ENCODE data around the gene ROBO1.

GRCh38 chr3:78970656-78971055 is 797.1 kb downstream of the ROBO1 start:
- no peak for TF ChIP-seq SP1 (IDR thresholded peaks at IDR 0.05; ENCODE audit: low read depth, low read length)
- no peak for TF ChIP-seq CTCF (IDR thresholded peaks at IDR 0.05; ENCODE audit: control extremely low read depth in 1 of 3, insufficient read depth in 1 of 3, low read depth in 1 of 3, low read length in 3 of 3)
- TF ChIP-seq POLR2A (IDR thresholded peaks at IDR 0.05; ENCODE audit: control extremely low read depth in 1 of 2, low read depth in 2 of 2, low read length in 2 of 2) = no peak
- no peak for TF ChIP-seq CBX8 (IDR thresholded peaks at IDR 0.05; ENCODE audit: borderline replicate concordance, low read depth, low read length)
- TF ChIP-seq EZH2 (IDR thresholded peaks at IDR 0.05; ENCODE audit: low read depth, low read length, severe bottlenecking) = no peak
- TF ChIP-seq YY1 (IDR thresholded peaks at IDR 0.05; ENCODE audit: low read depth, low read length) = no peak
- TF ChIP-seq GABPA (IDR thresholded peaks at IDR 0.05; ENCODE audit: borderline replicate concordance, insufficient read depth, low read length) = no peak
- no peak for TF ChIP-seq HDAC2 (IDR thresholded peaks at IDR 0.05; ENCODE audit: borderline replicate concordance in 1 of 2, low read depth in 2 of 2, low read length in 2 of 2)
- TF ChIP-seq CHD1 (IDR thresholded peaks at IDR 0.05; ENCODE audit: low read depth, low read length) = no peak
- TF ChIP-seq SAP30 (IDR thresholded peaks at IDR 0.05; ENCODE audit: insufficient read depth, insufficient replicate concordance, low read length) = no peak
- no peak for TF ChIP-seq HDAC6 (IDR thresholded peaks at IDR 0.05; ENCODE audit: low read depth, low read length)
- TF ChIP-seq SIN3A (conservative IDR thresholded peaks at IDR 0.05 in 1 of 2, IDR thresholded peaks at IDR 0.05 in 1 of 2; ENCODE audit: low read depth in 1 of 2, low read length in 2 of 2) = no peak
- TF ChIP-seq CBX5 (IDR thresholded peaks at IDR 0.05; ENCODE audit: low read depth, low read length) = no peak
- no peak for TF ChIP-seq RAD21 (IDR thresholded peaks at IDR 0.05 in 1 of 2, conservative IDR thresholded peaks at IDR 0.05 in 1 of 2; ENCODE audit: low read depth in 2 of 2, low read length in 2 of 2)
